ENCODE measurements around the gene ADAM10. TPM values are rescaled to one million over a fixed set of nuclear protein-coding genes. Genes with fewer than 3 reads are reported as not detected.

The ADAM10 gene
- total and polyA plus RNA-seq, 2 of the 8 experiments (the other 6 are each of a cell fraction or from before 2014, with no cell fraction given): 46.5 to 163 TPM

- no peak for TF ChIP-seq CHD7 (IDR thresholded peaks at IDR 0.05; ENCODE audit: insufficient replicate concordance, low read length)
- TF ChIP-seq POLR2AphosphoS5 (IDR thresholded peaks at IDR 0.05; ENCODE audit: low read depth, low read length): no peak
- no peak for TF ChIP-seq CEBPB (IDR thresholded peaks at IDR 0.05; ENCODE audit: low read depth, low read length)
- TF ChIP-seq RNF2 (IDR thresholded peaks at IDR 0.05; ENCODE audit: borderline replicate concordance, low read depth, low read length, missing control alignments, poor library complexity, severe bottlenecking): no peak
- TF ChIP-seq ATF2 (IDR thresholded peaks at IDR 0.05; ENCODE audit: low read length): no peak
Observed at GRCh38 chr15:58665672-58666071, 83.8 kb downstream of the ADAM10 start (continued).

Measured in H1 (cell line).